Lower leg skin (tissue), 4 donors: ENCODE results near the gene DNALI1. TPM values are rescaled to one million over a fixed set of nuclear protein-coding genes. Genes with fewer than 3 reads are reported as not detected.
A peak's percentile ranks its signal among the peaks of the same experiment; 100 is the strongest.

Experiments used
- DNase-seq, 2 donors: peaks; one replicate each; pipeline ENCODE4 v3.0.0-alpha.2; 2019; ENCODE audit warnings: low spot score in 2 of 2
- H3K4me3 ChIP-seq: fragments of 200-600 bp; sonication (generic); 2 replicates; pipeline ENCODE4 v1.5.1; 2017; ENCODE audit warnings: mild to moderate bottlenecking, low read depth; ENCODE audit not compliant: poor library complexity, severe bottlenecking
- POLR2A ChIP-seq, 2 donors: fragments of 450-650 bp; IDR thresholded peaks; one replicate each; pipeline ENCODE4 v1.6.1; 2016 to 2017; ENCODE audit warnings: antibody characterized with exemption in 2 of 2, mild to moderate bottlenecking in 1 of 2, moderate library complexity in 1 of 2
- WGBS, 2 donors: methylation state at CpG; one replicate each; pipeline ENCODE4 v1.1.5; 2018; 5-methylcytosine and 5-hydroxymethylcytosine counted together
- intact Hi-C: fragments of 100-400 bp; cut with DNase I; formaldehyde crosslinking; loops from one replicate; pipeline ENCODE4 v1.15.0; 2023; ENCODE audit warnings: low total_unique reads
- total RNA-seq, 4 donors: library from RNA; depleted of rRNA; stranded (reverse); fragments of >200 nt; gene quantifications; one replicate each; pipeline ENCODE4 v1.1.0, GENCODE V29; 2016
- TF ChIP-seq, protein P1 (sequence below), 3 donors: fragments of 450-650 bp; IDR thresholded peaks; one replicate each; pipeline ENCODE4 v1.5.1; 2016; ENCODE audit warnings: antibody characterized with exemption in 3 of 3, mild to moderate bottlenecking in 3 of 3, moderate library complexity in 2 of 3

Gene DNALI1
- total RNA-seq, result 1 to 10 TPM in 2 of 4 donors, under 1 TPM in 2; 0.17 to 2.1 (median 0.86) TPM

- intact Hi-C loops, result no loop called here
- H3K4me3 ChIP-seq, result no peak within 1 kb of the TSS
- peak; percentile 25 to 94 for DNase-seq
- TF ChIP-seq, protein P1, sequence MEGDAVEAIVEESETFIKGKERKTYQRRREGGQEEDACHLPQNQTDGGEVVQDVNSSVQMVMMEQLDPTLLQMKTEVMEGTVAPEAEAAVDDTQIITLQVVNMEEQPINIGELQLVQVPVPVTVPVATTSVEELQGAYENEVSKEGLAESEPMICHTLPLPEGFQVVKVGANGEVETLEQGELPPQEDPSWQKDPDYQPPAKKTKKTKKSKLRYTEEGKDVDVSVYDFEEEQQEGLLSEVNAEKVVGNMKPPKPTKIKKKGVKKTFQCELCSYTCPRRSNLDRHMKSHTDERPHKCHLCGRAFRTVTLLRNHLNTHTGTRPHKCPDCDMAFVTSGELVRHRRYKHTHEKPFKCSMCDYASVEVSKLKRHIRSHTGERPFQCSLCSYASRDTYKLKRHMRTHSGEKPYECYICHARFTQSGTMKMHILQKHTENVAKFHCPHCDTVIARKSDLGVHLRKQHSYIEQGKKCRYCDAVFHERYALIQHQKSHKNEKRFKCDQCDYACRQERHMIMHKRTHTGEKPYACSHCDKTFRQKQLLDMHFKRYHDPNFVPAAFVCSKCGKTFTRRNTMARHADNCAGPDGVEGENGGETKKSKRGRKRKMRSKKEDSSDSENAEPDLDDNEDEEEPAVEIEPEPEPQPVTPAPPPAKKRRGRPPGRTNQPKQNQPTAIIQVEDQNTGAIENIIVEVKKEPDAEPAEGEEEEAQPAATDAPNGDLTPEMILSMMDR (IDR thresholded peaks at IDR 0.05), result no peak
- TF ChIP-seq POLR2A (IDR thresholded peaks at IDR 0.05), result no peak
- WGBS, 2 donors, result 18 to 19% methylated on average over 31 of the region's 31 CpGs
Observed at GRCh38 chr1:37556712-37557196, at the start of gene DNALI1. Gene DNALI1, plus strand, starts transcription at chr1:37556940. Its CDS starts 55 bp downstream, at chr1:37556995.

- TF ChIP-seq, protein P1 (IDR thresholded peaks at IDR 0.05), result no peak
- intact Hi-C loops, result no loop called here
- whole genome bisulfite sequencing, 2 donors, result 85 to 89% methylated on average over 4 of the region's 4 CpGs
Observed at GRCh38 chr1:37509181-37509580, 47.6 kb upstream of the DNALI1 start.

DNA sequence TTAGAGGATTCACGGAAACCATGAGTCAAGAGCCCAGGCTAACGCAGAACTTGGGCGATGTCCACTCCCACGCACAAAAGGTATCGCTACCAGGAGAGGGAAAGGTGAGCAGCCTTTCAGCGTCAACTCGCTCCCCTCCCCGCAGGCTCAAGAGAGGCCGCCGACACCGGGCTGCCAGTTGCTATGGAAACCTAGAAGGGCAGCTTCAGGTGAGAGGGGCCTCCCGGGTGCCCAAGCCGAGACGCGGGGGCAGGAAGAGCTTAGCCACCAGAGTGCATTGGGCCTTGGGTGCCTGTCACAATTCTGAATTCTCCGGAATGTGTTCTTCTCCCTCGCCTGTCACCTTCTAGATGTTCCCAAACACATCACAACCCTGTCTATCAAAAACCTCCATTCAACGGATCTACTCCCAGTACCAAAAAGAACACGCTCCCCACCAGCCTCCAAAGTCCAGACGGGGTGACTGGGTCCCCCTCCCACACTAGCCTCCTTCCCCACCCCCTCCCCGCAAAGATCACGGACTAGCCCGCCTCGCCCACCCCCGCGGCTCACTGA, 42.9 kb upstream of the DNALI1 start:
- H3K4me3 ChIP-seq, result peak overlapping the region; percentile 92
- intact Hi-C loops, result no loop called here
- 2% methylated on average over 17 to 22 of the region's 26 CpGs for WGBS, 2 donors
- TF ChIP-seq POLR2A (IDR thresholded peaks at IDR 0.05), result no peak
- TF ChIP-seq, protein P1 (IDR thresholded peaks at IDR 0.05), result no peak
- DNase-seq, result no peak

More at GRCh38 chr1:37509181-37509580, 47.6 kb upstream of the DNALI1 start:
- H3K4me3 ChIP-seq, result no peak overlapping the region
- DNase-seq, result no peak

- H3K4me3 ChIP-seq, result peak within 1 kb of the TSS; percentile 92
- WGBS, 2 donors, result 0 to 1% methylated on average over 61 to 82 of the region's 100 CpGs
- DNase-seq, result peak; percentile 66 to 96
- intact Hi-C loops, result no loop called here
- peak in 1 of 2 donors; percentile 24 for TF ChIP-seq POLR2A (IDR thresholded peaks at IDR 0.05)
- TF ChIP-seq, protein P1 (IDR thresholded peaks at IDR 0.05), result no peak
Observed at GRCh38 chr1:37514350-37515184, 42.2 kb upstream of the DNALI1 start, which contains the start of gene MEAF6. Gene MEAF6, minus strand, starts transcription at chr1:37514766. Its CDS starts 20 bp downstream, at chr1:37514746.

DNA sequence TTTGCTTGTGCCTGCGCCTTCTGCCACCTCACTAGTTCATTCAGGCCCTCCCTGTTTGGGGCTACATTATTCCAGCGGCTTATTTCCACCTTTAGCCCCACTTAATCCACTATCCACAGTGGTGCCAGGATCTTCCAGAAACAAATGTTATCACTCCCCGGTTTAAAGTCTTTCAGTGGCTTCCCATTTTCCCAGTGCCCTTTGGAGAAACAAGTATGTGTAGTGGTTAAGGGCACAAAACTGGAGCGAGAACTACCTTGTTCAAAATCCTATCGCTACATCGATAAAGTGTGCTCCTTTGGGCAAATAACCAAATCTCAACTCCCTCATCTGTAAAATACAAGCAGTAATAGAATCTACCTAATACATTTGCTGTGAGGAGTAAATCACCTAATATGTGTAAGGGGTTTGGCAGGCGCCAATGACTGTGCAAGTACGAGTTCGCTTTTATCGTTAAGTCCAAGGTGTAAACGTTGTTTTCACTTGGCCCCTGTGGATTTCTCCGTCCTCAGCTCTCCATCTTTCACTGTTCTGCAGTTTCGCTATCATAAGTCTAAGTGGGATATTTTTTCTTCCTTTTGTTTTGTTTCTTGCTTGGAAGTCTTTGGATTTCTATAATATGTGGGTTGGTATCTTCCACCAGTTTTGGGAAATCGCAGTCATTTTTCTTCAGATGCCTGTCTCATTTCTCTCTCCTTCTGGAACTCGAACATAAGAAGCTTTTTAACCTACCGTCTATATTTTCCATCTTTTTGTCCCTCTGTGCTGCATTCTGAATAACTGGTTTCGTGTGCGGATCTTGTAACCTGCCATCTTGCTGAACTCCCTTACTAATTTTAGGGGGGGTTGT, 41.3 kb upstream of the DNALI1 start:
- WGBS, 2 donors, result 71 to 74% methylated on average over 18 of the region's 18 CpGs
- peak overlapping the region; percentile 92 for H3K4me3 ChIP-seq
- DNase-seq, result no peak
- TF ChIP-seq, protein P1 (IDR thresholded peaks at IDR 0.05), result no peak
- no peak for TF ChIP-seq POLR2A (IDR thresholded peaks at IDR 0.05)
- intact Hi-C loops, result no loop called here
